Left colon (tissue), 2 donors: ENCODE results near the gene PTDSS2. TPM values are rescaled to one million over a fixed set of nuclear protein-coding genes. Genes with fewer than 3 reads are reported as not detected.
"Not testable (repeated sequence)": the region's sequence is repeated elsewhere in the genome, so short reads cannot be mapped to it uniquely, and the experiment has no call there.

Source experiments
- ATAC-seq: fragments of 200-7000 bp; cut with Tn5 transposase; one replicate; pipeline ENCODE4 v1.9.1; 2020; ENCODE audit warnings: mild to moderate bottlenecking, moderate library complexity
- DNase-seq, 2 donors: peaks; one replicate each; pipeline ENCODE4 v3.0.0-alpha.2; 2020
- intact Hi-C, 2 donors: fragments of 100-400 bp; cut with DNase I in 1 of 2; cut with micrococcal nuclease in 1 of 2; formaldehyde crosslinking; loops; one replicate each; pipeline versions ENCODE4 v1.11.2 to v1.14.0; 2022; cut with DNase I, micrococcal nuclease
- long read RNA-seq: library from polyadenylated mRNA; unstranded; transcript quantifications from one replicate; pipeline ENCODE4 v2.0.0, GENCODE V29; 2021
- total RNA-seq, 2 donors: library from RNA; stranded (reverse); fragmentation: NEBNext Ultra II Directional; extraction: Animal tissue kit (Norgen Biotek cat#: 25700); gene quantifications; one replicate each; pipeline ENCODE4 v1.2.1, GENCODE V29; 2021
- donor health status: DM: no; HTN: no; CAD: no.
- donor health status: DM: yes; HTN: yes; CAD: no.

Gene PTDSS2
- 10 to 100 TPM; 23.3 to 27.4 TPM for total RNA-seq
- long read RNA-seq, transcript PTDSS2-201 (12 exons, 2,445 nt): major isoform, 33 of 58 reads
- long read RNA-seq, partial matches to known transcripts: 8 of 58 reads
- long read RNA-seq, other reads (novel, unspliced or antisense): 17 of 58 reads

GRCh38 chr11:449889-450808 is at the start of gene PTDSS2:
Gene PTDSS2 (plus strand): TSS chr11:450279. CDS start chr11:450456, 177 bp downstream.
- intact Hi-C loops: no loop called here
- peak; percentile 97 for DNase-seq
- ATAC-seq: peak; percentile 67

- not testable (repeated sequence) for ATAC-seq
Observed at GRCh38 chr11:401196-401595, 48.9 kb upstream of the PTDSS2 start.

GRCh38 chr11:403021-403760 is 46.9 kb upstream of the PTDSS2 start:
- DNase-seq (no peak), ATAC-seq (no peak)
- intact Hi-C loops: no loop called here

More at GRCh38 chr11:401196-401595, 48.9 kb upstream of the PTDSS2 start:
- DNase-seq, intact Hi-C loops: not testable (repeated sequence)

- intact Hi-C loops: no loop called here
- DNase-seq (no peak), ATAC-seq (no peak)
Observed at GRCh38 chr11:403761-404431, 46.2 kb upstream of the PTDSS2 start.

- intact Hi-C loops: no loop called here
- ATAC-seq (no peak), DNase-seq (no peak)
Observed at GRCh38 chr11:404551-405264, 45.4 kb upstream of the PTDSS2 start.

GRCh38 chr11:405323-405953 is 44.6 kb upstream of the PTDSS2 start:
- peak; percentile 0 for ATAC-seq
- peak in 1 of 2 donors; percentile 53 for DNase-seq
- intact Hi-C loops: no loop called here

- intact Hi-C loops: no loop called here
- DNase-seq: peak in 1 of 2 donors; percentile 37
Observed at GRCh38 chr11:405954-406795, 43.9 kb upstream of the PTDSS2 start.

GRCh38 chr11:406796-407650 is 43.1 kb upstream of the PTDSS2 start:
- DNase-seq (peak; percentile 89 to 92), ATAC-seq (peak; percentile 68)
- intact Hi-C loops: no loop called here

More at GRCh38 chr11:405954-406795, 43.9 kb upstream of the PTDSS2 start:
- ATAC-seq: peak; percentile 8

GRCh38 chr11:407651-408123 is 42.4 kb upstream of the PTDSS2 start:
- ATAC-seq (peak; percentile 5), DNase-seq (no peak)
- intact Hi-C loops: no loop called here

GRCh38 chr11:408154-409007 is 41.7 kb upstream of the PTDSS2 start:
- DNase-seq (no peak), ATAC-seq (no peak)
- intact Hi-C loops: no loop called here

- DNase-seq (no peak), ATAC-seq (no peak)
- intact Hi-C loops: no loop called here
Observed at GRCh38 chr11:409008-409599, 41.0 kb upstream of the PTDSS2 start.

GRCh38 chr11:409600-410483 is 40.2 kb upstream of the PTDSS2 start:
- ATAC-seq: no peak
- no peak for DNase-seq
- intact Hi-C loops: no loop called here

- intact Hi-C loops, ATAC-seq: not testable (repeated sequence)
Observed at GRCh38 chr11:410711-411110, 39.4 kb upstream of the PTDSS2 start.

GRCh38 chr11:411520-411919 is 38.6 kb upstream of the PTDSS2 start:
- ATAC-seq, intact Hi-C loops: not testable (repeated sequence)
- peak in 1 of 2 donors; percentile 23 for DNase-seq

More at GRCh38 chr11:410711-411110, 39.4 kb upstream of the PTDSS2 start:
- DNase-seq: peak in 1 of 2 donors; percentile 14
